ENCODE data around the gene SPINK5.

SPINK5 gene

GRCh38 chr5:148075529-148075928, 11.7 kb downstream of the SPINK5 start:
- H3K4me1 Mint-ChIP-seq (ENCODE audit: low read depth), result no peaks in the 10 kb centered on the region
- no peak overlapping the region for H3K27ac Mint-ChIP-seq
- H3K4me3 Mint-ChIP-seq, result no peak overlapping the region
- H3K27me3 Mint-ChIP-seq, result no peaks in the 10 kb centered on the region
- H3K9me3 Mint-ChIP-seq (ENCODE audit: low read depth), result peaks cover 16% of the 10 kb centered on the region
- H3K36me3 Mint-ChIP-seq, result no peaks in the 10 kb centered on the region

- no peak overlapping the region for H3K27ac Mint-ChIP-seq
- no peaks in the 10 kb centered on the region for H3K4me1 Mint-ChIP-seq (ENCODE audit: low read depth)
- H3K4me3 Mint-ChIP-seq, result no peak overlapping the region
Observed at GRCh38 chr5:148083203-148083602, 19.4 kb downstream of the SPINK5 start.

GRCh38 chr5:148084269-148084668, 20.5 kb downstream of the SPINK5 start:
- no peaks in the 10 kb centered on the region for H3K27me3 Mint-ChIP-seq
- no peaks in the 10 kb centered on the region for H3K4me1 Mint-ChIP-seq (ENCODE audit: low read depth)
- H3K4me3 Mint-ChIP-seq, result no peak overlapping the region
- H3K9me3 Mint-ChIP-seq (ENCODE audit: low read depth), result peaks cover 3% of the 10 kb centered on the region
- no peak overlapping the region for H3K27ac Mint-ChIP-seq
- no peaks in the 10 kb centered on the region for H3K36me3 Mint-ChIP-seq

More at GRCh38 chr5:148083203-148083602, 19.4 kb downstream of the SPINK5 start:
- peaks cover 3% of the 10 kb centered on the region for H3K9me3 Mint-ChIP-seq (ENCODE audit: low read depth)
- no peaks in the 10 kb centered on the region for H3K27me3 Mint-ChIP-seq
- no peaks in the 10 kb centered on the region for H3K36me3 Mint-ChIP-seq

- no peaks in the 10 kb centered on the region for H3K4me1 Mint-ChIP-seq (ENCODE audit: low read depth)
- H3K9me3 Mint-ChIP-seq (ENCODE audit: low read depth), result peaks cover 3% of the 10 kb centered on the region
- H3K4me3 Mint-ChIP-seq, result no peak overlapping the region
- no peaks in the 10 kb centered on the region for H3K36me3 Mint-ChIP-seq
- H3K27ac Mint-ChIP-seq, result no peak overlapping the region
- no peaks in the 10 kb centered on the region for H3K27me3 Mint-ChIP-seq
Observed at GRCh38 chr5:148085310-148085709, 21.5 kb downstream of the SPINK5 start.

- Mint-ChIP-seq H3K4me3 (no peak overlapping the region), H3K36me3 (no peaks in the 10 kb centered on the region), H3K27ac (no peak overlapping the region), H3K9me3 (ENCODE audit: low read depth) (peaks cover 3% of the 10 kb centered on the region), H3K4me1 (ENCODE audit: low read depth) (no peaks in the 10 kb centered on the region), H3K27me3 (peaks cover 2% of the 10 kb centered on the region)
Observed at GRCh38 chr5:148085977-148086705, 22.4 kb downstream of the SPINK5 start.

- Mint-ChIP-seq H3K27ac (no peak overlapping the region), H3K4me1 (ENCODE audit: low read depth) (no peaks in the 10 kb centered on the region), H3K4me3 (no peak overlapping the region), H3K27me3 (peaks cover 2% of the 10 kb centered on the region), H3K36me3 (no peaks in the 10 kb centered on the region), H3K9me3 (ENCODE audit: low read depth) (no peaks in the 10 kb centered on the region)
Observed at GRCh38 chr5:148090146-148090772, 26.5 kb downstream of the SPINK5 start.

- no peak overlapping the region for H3K4me3 Mint-ChIP-seq
- H3K27ac Mint-ChIP-seq, result no peak overlapping the region
- H3K36me3 Mint-ChIP-seq, result no peaks in the 10 kb centered on the region
- no peaks in the 10 kb centered on the region for H3K4me1 Mint-ChIP-seq (ENCODE audit: low read depth)
- peaks cover 2% of the 10 kb centered on the region for H3K27me3 Mint-ChIP-seq
- H3K9me3 Mint-ChIP-seq (ENCODE audit: low read depth), result no peaks in the 10 kb centered on the region
Observed at GRCh38 chr5:148090773-148091250, 27.0 kb downstream of the SPINK5 start.

GRCh38 chr5:148091991-148092964, 28.5 kb downstream of the SPINK5 start:
- Mint-ChIP-seq H3K4me1 (ENCODE audit: low read depth) (no peaks in the 10 kb centered on the region), H3K27me3 (peaks cover 2% of the 10 kb centered on the region), H3K36me3 (no peaks in the 10 kb centered on the region), H3K27ac (no peak overlapping the region), H3K4me3 (no peak overlapping the region), H3K9me3 (ENCODE audit: low read depth) (no peaks in the 10 kb centered on the region)

GRCh38 chr5:148094336-148094735, 30.6 kb downstream of the SPINK5 start:
- no peaks in the 10 kb centered on the region for H3K36me3 Mint-ChIP-seq
- peaks cover 2% of the 10 kb centered on the region for H3K27me3 Mint-ChIP-seq
- no peaks in the 10 kb centered on the region for H3K9me3 Mint-ChIP-seq (ENCODE audit: low read depth)
- H3K27ac Mint-ChIP-seq, result no peak overlapping the region
- H3K4me1 Mint-ChIP-seq (ENCODE audit: low read depth), result no peaks in the 10 kb centered on the region
- no peak overlapping the region for H3K4me3 Mint-ChIP-seq

- Mint-ChIP-seq H3K4me1 (ENCODE audit: low read depth) (no peaks in the 10 kb centered on the region), H3K9me3 (ENCODE audit: low read depth) (no peaks in the 10 kb centered on the region), H3K36me3 (no peaks in the 10 kb centered on the region), H3K4me3 (no peak overlapping the region), H3K27me3 (peaks cover 4% of the 10 kb centered on the region), H3K27ac (no peak overlapping the region)
Observed at GRCh38 chr5:148104226-148104625, 40.4 kb downstream of the SPINK5 start.

- H3K9me3 Mint-ChIP-seq (ENCODE audit: low read depth), result no peaks in the 10 kb centered on the region
- no peaks in the 10 kb centered on the region for H3K27me3 Mint-ChIP-seq
- no peaks in the 10 kb centered on the region for H3K36me3 Mint-ChIP-seq
- no peak overlapping the region for H3K4me3 Mint-ChIP-seq
- H3K27ac Mint-ChIP-seq, result no peak overlapping the region
- no peaks in the 10 kb centered on the region for H3K4me1 Mint-ChIP-seq (ENCODE audit: low read depth)
Observed at GRCh38 chr5:148107608-148108007, 43.8 kb downstream of the SPINK5 start.

GRCh38 chr5:148113243-148113642, 49.5 kb downstream of the SPINK5 start:
- no peaks in the 10 kb centered on the region for H3K36me3 Mint-ChIP-seq
- H3K9me3 Mint-ChIP-seq (ENCODE audit: low read depth), result peaks cover 4% of the 10 kb centered on the region
- H3K4me3 Mint-ChIP-seq, result no peak overlapping the region
- H3K27me3 Mint-ChIP-seq, result peaks cover 4% of the 10 kb centered on the region
- H3K27ac Mint-ChIP-seq, result no peak overlapping the region
- no peaks in the 10 kb centered on the region for H3K4me1 Mint-ChIP-seq (ENCODE audit: low read depth)

- no peak overlapping the region for H3K27ac Mint-ChIP-seq
Observed at GRCh38 chr5:148120317-148120716, 56.5 kb downstream of the SPINK5 start.

GRCh38 chr5:148125641-148126040, 61.9 kb downstream of the SPINK5 start:
- no peak overlapping the region for H3K27ac Mint-ChIP-seq
- no peaks in the 10 kb centered on the region for H3K27me3 Mint-ChIP-seq
- no peak overlapping the region for H3K4me3 Mint-ChIP-seq
- H3K9me3 Mint-ChIP-seq (ENCODE audit: low read depth), result peaks cover 6% of the 10 kb centered on the region
- H3K4me1 Mint-ChIP-seq (ENCODE audit: low read depth), result no peaks in the 10 kb centered on the region
- no peaks in the 10 kb centered on the region for H3K36me3 Mint-ChIP-seq

More at GRCh38 chr5:148120317-148120716, 56.5 kb downstream of the SPINK5 start:
- peaks cover 2% of the 10 kb centered on the region for H3K9me3 Mint-ChIP-seq (ENCODE audit: low read depth)
- no peaks in the 10 kb centered on the region for H3K4me1 Mint-ChIP-seq (ENCODE audit: low read depth)
- H3K36me3 Mint-ChIP-seq, result no peaks in the 10 kb centered on the region
- no peak overlapping the region for H3K4me3 Mint-ChIP-seq
- peaks cover 5% of the 10 kb centered on the region for H3K27me3 Mint-ChIP-seq

Data from activated naive CD8-positive, alpha-beta T cell (primary cell).